Measurements from ENCODE around the gene WDR59.
"Not testable (repeated sequence)": the region's sequence is repeated elsewhere in the genome, so short reads cannot be mapped to it uniquely, and the experiment has no call there.

The WDR59 gene

GRCh38 chr16:74867281-74867849 is 117.6 kb downstream of the WDR59 start:
- Mint-ChIP-seq H3K27me3 (ENCODE audit: low read depth) (no peaks in the 10 kb centered on the region), H3K36me3 (ENCODE audit: low read depth) (peaks cover 4% of the 10 kb centered on the region), H3K27ac (no peak overlapping the region)

GRCh38 chr16:74865922-74866598 is 118.9 kb downstream of the WDR59 start:
- peaks cover 4% of the 10 kb centered on the region for H3K36me3 Mint-ChIP-seq (ENCODE audit: low read depth)
- peaks cover 12% of the 10 kb centered on the region for H3K4me1 Mint-ChIP-seq (ENCODE audit: low read depth)
- no peaks in the 10 kb centered on the region for H3K9me3 Mint-ChIP-seq
- no peak overlapping the region for H3K27ac Mint-ChIP-seq
- no peaks in the 10 kb centered on the region for H3K27me3 Mint-ChIP-seq (ENCODE audit: low read depth)
- DNase-seq (ENCODE audit: low spot score), result no peak
- H3K4me3 Mint-ChIP-seq, result no peak overlapping the region

More at GRCh38 chr16:74867281-74867849, 117.6 kb downstream of the WDR59 start:
- Mint-ChIP-seq H3K9me3 (no peaks in the 10 kb centered on the region), H3K4me1 (ENCODE audit: low read depth) (peaks cover 12% of the 10 kb centered on the region), H3K4me3 (no peak overlapping the region)
- no peak for DNase-seq (ENCODE audit: low spot score)

GRCh38 chr16:74862743-74863244 is 122.1 kb downstream of the WDR59 start:
- no peak overlapping the region for H3K4me3 Mint-ChIP-seq
- DNase-seq (ENCODE audit: low spot score), result no peak
- H3K36me3 Mint-ChIP-seq (ENCODE audit: low read depth), result no peaks in the 10 kb centered on the region
- peaks cover 3% of the 10 kb centered on the region for H3K4me1 Mint-ChIP-seq (ENCODE audit: low read depth)
- no peaks in the 10 kb centered on the region for H3K27me3 Mint-ChIP-seq (ENCODE audit: low read depth)
- H3K27ac Mint-ChIP-seq, result no peak overlapping the region
- no peaks in the 10 kb centered on the region for H3K9me3 Mint-ChIP-seq

GRCh38 chr16:74852500-74852875 is 132.4 kb downstream of the WDR59 start:
- Mint-ChIP-seq H3K27ac (no peak overlapping the region), H3K36me3 (ENCODE audit: low read depth) (no peaks in the 10 kb centered on the region), H3K4me1 (ENCODE audit: low read depth) (no peaks in the 10 kb centered on the region), H3K4me3 (no peak overlapping the region), H3K9me3 (no peaks in the 10 kb centered on the region), H3K27me3 (ENCODE audit: low read depth) (no peaks in the 10 kb centered on the region)
- DNase-seq (ENCODE audit: low spot score), result no peak

GRCh38 chr16:74850027-74850426 is 134.9 kb downstream of the WDR59 start:
- no peak overlapping the region for H3K27ac Mint-ChIP-seq
- H3K4me3 Mint-ChIP-seq, result no peak overlapping the region
- H3K27me3 Mint-ChIP-seq (ENCODE audit: low read depth), result no peaks in the 10 kb centered on the region
- H3K9me3 Mint-ChIP-seq, result no peaks in the 10 kb centered on the region
- H3K36me3 Mint-ChIP-seq (ENCODE audit: low read depth), result no peaks in the 10 kb centered on the region
- no peak for DNase-seq (ENCODE audit: low spot score)
- H3K4me1 Mint-ChIP-seq (ENCODE audit: low read depth), result no peaks in the 10 kb centered on the region

- no peaks in the 10 kb centered on the region for H3K36me3 Mint-ChIP-seq (ENCODE audit: low read depth)
- H3K27ac Mint-ChIP-seq, result no peak overlapping the region
Observed at GRCh38 chr16:74847202-74847601, 137.7 kb downstream of the WDR59 start.

GRCh38 chr16:74846714-74847113 is 138.2 kb downstream of the WDR59 start:
- Mint-ChIP-seq H3K4me3 (no peak overlapping the region), H3K9me3 (no peaks in the 10 kb centered on the region), H3K4me1 (ENCODE audit: low read depth) (no peaks in the 10 kb centered on the region)

More at GRCh38 chr16:74847202-74847601, 137.7 kb downstream of the WDR59 start:
- Mint-ChIP-seq H3K9me3 (no peaks in the 10 kb centered on the region), H3K4me1 (ENCODE audit: low read depth) (no peaks in the 10 kb centered on the region), H3K27me3 (ENCODE audit: low read depth) (no peaks in the 10 kb centered on the region), H3K4me3 (no peak overlapping the region)
- DNase-seq (ENCODE audit: low spot score), result no peak

GRCh38 chr16:74844041-74844980 is 140.6 kb downstream of the WDR59 start:
- Mint-ChIP-seq H3K9me3 (no peaks in the 10 kb centered on the region), H3K4me3 (no peak overlapping the region), H3K36me3 (ENCODE audit: low read depth) (no peaks in the 10 kb centered on the region), H3K27me3 (ENCODE audit: low read depth) (peaks cover 12% of the 10 kb centered on the region), H3K27ac (no peak overlapping the region), H3K4me1 (ENCODE audit: low read depth) (no peaks in the 10 kb centered on the region)
- DNase-seq (ENCODE audit: low spot score), result no peak

More at GRCh38 chr16:74846714-74847113, 138.2 kb downstream of the WDR59 start:
- no peak for DNase-seq (ENCODE audit: low spot score)
- Mint-ChIP-seq H3K27ac (no peak overlapping the region), H3K27me3 (ENCODE audit: low read depth) (peaks cover 5% of the 10 kb centered on the region), H3K36me3 (ENCODE audit: low read depth) (no peaks in the 10 kb centered on the region)

GRCh38 chr16:74843381-74844035 is 141.4 kb downstream of the WDR59 start:
- not testable (repeated sequence) for H3K27ac Mint-ChIP-seq; DNase-seq (ENCODE audit: low spot score); H3K9me3 Mint-ChIP-seq; H3K4me3 Mint-ChIP-seq; H3K4me1 Mint-ChIP-seq (ENCODE audit: low read depth); H3K36me3 Mint-ChIP-seq (ENCODE audit: low read depth)
- H3K27me3 Mint-ChIP-seq (ENCODE audit: low read depth), result peaks cover 12% of the 10 kb centered on the region

- Mint-ChIP-seq H3K27ac (no peak overlapping the region), H3K4me1 (ENCODE audit: low read depth) (no peaks in the 10 kb centered on the region), H3K27me3 (ENCODE audit: low read depth) (peaks cover 12% of the 10 kb centered on the region)
Observed at GRCh38 chr16:74842413-74842812, 142.5 kb downstream of the WDR59 start.

GRCh38 chr16:74841904-74842303 is 143.0 kb downstream of the WDR59 start:
- H3K27me3 Mint-ChIP-seq (ENCODE audit: low read depth), result peaks cover 12% of the 10 kb centered on the region
- H3K27ac Mint-ChIP-seq, result no peak overlapping the region
- no peaks in the 10 kb centered on the region for H3K36me3 Mint-ChIP-seq (ENCODE audit: low read depth)
- H3K4me1 Mint-ChIP-seq (ENCODE audit: low read depth), result no peaks in the 10 kb centered on the region
- no peak overlapping the region for H3K4me3 Mint-ChIP-seq
- DNase-seq (ENCODE audit: low spot score), result no peak
- H3K9me3 Mint-ChIP-seq, result no peaks in the 10 kb centered on the region

More at GRCh38 chr16:74842413-74842812, 142.5 kb downstream of the WDR59 start:
- no peaks in the 10 kb centered on the region for H3K9me3 Mint-ChIP-seq
- no peak for DNase-seq (ENCODE audit: low spot score)
- H3K36me3 Mint-ChIP-seq (ENCODE audit: low read depth), result no peaks in the 10 kb centered on the region
- no peak overlapping the region for H3K4me3 Mint-ChIP-seq

- Mint-ChIP-seq H3K27me3 (ENCODE audit: low read depth) (peaks cover 12% of the 10 kb centered on the region), H3K4me1 (ENCODE audit: low read depth) (no peaks in the 10 kb centered on the region), H3K4me3 (no peak overlapping the region), H3K36me3 (ENCODE audit: low read depth) (no peaks in the 10 kb centered on the region), H3K9me3 (no peaks in the 10 kb centered on the region), H3K27ac (no peak overlapping the region)
- no peak for DNase-seq (ENCODE audit: low spot score)
Observed at GRCh38 chr16:74841469-74841868, 143.5 kb downstream of the WDR59 start.

- peaks cover 10% of the 10 kb centered on the region for H3K27me3 Mint-ChIP-seq (ENCODE audit: low read depth)
- no peak for DNase-seq (ENCODE audit: low spot score)
- no peak overlapping the region for H3K27ac Mint-ChIP-seq
- no peaks in the 10 kb centered on the region for H3K9me3 Mint-ChIP-seq
- no peaks in the 10 kb centered on the region for H3K4me1 Mint-ChIP-seq (ENCODE audit: low read depth)
- H3K36me3 Mint-ChIP-seq (ENCODE audit: low read depth), result no peaks in the 10 kb centered on the region
- H3K4me3 Mint-ChIP-seq, result no peak overlapping the region
Observed at GRCh38 chr16:74837056-74837455, 147.9 kb downstream of the WDR59 start.
